ENCODE results near the gene MED22.

GRCh38 chr9:133306242-133307204 lies 41.4 kb downstream of the MED22 start:
- TF ChIP-seq CTCF (conservative IDR thresholded peaks at IDR 0.05; ENCODE audit: low read length) = no peak
- no peak for TF ChIP-seq EZH2phosphoT487 (IDR thresholded peaks at IDR 0.05; ENCODE audit: borderline replicate concordance)

All from Loucy (cell line).